Measurements from ENCODE around the gene ZNF766.
A peak's percentile ranks its signal among the peaks of the same experiment; 100 is the strongest.
"Not testable (repeated sequence)": the region's sequence is repeated elsewhere in the genome, so short reads cannot be mapped to it uniquely, and the experiment has no call there.

Gene ZNF766

DNA sequence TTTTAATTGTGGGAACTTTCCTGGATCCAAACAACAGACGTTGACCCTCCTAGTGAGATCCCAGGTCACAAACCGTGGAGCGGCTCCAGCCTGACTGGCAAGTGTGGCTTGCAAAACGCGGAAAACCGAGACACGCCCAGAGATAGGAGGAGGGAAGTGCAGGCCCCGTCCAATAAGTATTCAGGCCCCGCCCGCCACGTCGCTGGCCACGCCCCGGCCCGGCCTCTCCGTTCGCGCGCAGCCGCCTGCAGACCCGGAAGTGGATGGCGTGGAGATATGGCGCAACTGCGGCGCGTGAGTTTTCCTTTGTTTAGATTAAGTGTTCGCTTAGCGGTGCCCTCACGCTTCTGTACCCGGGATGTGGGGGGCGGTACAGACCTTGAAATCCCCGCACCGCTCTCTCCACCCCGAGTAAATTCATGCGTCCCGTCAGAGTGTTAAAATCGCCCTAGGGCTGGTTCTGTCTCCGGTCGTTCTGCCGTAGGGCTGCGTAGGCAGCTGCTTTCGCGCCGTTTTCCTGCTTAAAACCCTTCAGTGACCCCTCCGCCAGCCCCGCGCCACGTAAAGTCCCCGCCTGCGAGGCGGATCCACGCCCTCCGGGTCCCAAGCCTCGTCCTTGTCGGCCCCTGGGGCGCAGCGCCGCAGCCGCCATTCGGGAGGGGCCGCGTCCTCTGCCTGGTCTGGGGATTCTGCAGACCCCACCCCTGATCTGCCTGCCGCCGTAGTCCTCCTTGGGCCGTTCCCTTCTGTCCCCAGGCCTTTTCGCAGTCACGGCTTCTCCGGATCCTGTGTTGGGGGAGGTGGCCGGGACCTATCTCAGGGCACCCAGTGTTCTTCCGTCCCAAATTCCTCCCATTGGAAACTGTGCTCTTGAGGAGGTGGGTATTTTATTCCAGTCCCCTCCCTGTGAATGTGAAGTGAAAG is at the start of gene ZNF766:
ZNF766 (plus strand) TSS at position 250 of the 924 bp plus-strand sequence; CDS start at position 277, 27 bp downstream.
- DNase-seq: peak; percentile 96 to 99

DNA sequence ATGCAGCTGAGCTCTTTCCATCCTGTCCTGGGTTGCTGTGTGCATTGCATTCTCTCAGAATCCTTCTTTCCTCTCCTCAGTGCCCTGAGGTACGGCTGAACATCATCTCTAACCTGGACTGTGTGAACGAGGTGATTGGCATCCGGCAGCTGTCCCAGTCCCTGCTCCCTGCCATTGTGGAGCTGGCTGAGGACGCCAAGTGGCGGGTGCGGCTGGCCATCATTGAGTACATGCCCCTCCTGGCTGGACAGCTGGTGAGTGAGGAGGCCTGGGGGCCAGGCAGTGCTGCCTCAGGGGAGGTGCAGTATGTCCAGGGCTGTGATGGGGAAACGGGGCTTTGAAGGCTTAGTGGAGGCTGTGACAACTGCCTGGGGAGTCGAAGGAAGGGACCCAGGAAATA is 49.8 kb upstream of the ZNF766 start:
- DNase-seq: no peak

DNA sequence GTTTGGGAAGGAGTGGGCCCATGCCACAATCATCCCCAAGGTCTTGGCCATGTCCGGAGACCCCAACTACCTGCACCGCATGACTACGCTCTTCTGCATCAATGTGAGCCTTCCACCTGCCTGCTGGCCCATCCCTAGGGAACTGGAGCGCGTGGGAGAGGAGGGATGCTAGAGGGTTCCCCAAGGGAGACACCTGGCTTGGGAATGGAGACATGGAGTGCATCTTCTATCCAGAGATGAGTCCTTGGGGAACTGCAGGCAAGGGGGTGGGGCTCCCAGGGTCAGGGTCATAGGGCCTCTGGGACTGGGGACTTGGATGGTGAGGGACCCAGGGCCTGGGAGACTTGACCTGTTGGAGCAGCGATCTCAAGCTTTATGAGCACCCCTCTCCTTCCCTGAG is 48.4 kb upstream of the ZNF766 start:
- no peak for DNase-seq

DNA sequence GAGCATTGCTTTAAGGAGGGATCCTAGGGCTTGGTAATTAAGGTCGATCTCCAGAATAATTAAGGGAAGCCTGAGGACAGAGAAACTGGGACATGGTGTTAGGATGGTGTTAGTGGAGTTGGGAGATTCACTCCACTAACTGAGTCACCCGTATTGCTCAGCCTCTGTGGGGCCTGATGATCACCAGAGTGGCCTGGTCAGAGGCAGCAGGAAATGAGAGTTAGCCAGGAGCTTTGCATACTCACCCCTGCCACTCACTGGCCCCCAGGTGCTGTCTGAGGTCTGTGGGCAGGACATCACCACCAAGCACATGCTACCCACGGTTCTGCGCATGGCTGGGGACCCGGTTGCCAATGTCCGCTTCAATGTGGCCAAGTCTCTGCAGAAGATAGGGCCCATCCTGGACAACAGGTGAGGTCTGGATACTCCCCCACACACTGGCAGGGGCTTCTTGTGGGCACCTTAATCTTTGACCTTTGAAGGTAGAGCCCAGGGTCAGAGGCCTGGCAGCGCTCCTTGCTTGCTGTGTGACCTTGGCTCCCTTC is 47.5 kb upstream of the ZNF766 start:
- no peak for DNase-seq

DNA sequence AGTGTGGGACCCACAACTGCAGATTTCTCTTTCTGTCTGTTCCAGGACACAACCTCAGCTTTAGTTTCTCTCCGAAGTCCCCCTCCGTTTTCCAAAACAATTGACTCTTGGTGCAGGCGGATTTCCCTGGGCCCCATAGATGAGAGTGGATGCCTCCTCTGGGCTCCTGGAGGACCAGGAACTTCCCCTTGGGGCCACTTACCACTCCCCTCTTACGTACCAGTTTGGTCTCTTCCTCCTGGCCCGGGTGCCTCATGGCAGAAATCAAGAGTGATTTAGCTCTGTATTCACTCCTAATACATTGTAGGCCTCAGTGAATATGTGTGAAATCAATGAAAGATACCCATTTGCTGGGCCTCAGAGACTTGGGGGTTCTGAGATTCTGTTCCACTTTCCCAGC is 45.2 kb upstream of the ZNF766 start:
- no peak for DNase-seq

DNA sequence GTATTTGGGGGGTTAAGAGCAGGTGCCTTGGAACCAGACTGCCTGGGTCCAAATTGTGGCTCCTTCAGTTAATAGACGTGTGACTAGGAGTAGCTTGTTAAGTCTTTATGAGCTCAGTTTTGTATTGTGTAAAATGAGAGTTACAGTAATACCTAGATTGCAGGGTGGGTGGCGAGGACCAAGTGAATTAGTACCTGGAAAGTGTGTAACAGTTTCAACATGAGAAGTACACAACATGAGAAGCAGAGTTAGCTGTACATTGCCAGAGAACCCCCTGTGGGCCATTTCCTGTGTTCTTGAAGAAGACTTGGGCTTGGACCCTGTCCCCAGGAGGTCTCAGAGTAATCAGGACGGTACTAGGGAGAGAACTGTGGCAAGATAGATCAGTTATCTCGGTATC is 42.7 kb upstream of the ZNF766 start:
- no peak for DNase-seq

DNA sequence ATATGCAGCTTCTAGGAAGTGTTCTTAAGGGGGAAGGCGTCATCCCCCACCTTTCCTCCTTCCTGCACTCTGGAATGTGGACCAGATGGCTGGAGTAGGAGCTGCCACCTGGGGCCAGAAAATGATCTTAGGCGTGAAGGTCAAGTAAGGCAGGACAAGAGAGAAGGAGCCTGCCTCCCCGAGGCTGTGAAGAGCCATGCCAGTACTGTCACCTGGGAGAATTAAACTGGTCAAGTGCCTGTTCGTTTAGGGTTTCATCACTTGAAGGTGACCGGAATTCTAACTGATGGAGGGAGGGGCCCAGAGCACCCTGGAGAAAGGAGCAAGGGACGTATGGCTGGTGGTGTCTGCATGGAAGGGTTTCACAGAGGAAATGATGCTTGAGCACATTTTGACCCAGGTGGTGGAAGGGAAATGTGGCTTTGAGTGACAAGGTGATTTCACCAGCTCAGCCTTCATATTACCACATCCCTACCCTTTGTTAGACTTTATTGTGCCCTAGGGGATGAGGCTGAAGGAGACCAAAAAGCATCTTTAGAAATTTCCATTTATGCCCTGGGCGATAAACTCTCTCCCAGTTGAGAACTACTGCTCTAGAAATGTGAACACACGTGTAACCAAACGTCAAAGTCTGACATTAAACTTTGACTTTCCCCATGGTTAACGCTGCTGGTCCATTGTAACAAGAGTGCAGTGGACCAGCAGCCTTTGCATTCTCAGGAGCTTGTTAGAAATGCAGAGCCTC is 42.0 kb upstream of the ZNF766 start:
- DNase-seq: no peak

DNA sequence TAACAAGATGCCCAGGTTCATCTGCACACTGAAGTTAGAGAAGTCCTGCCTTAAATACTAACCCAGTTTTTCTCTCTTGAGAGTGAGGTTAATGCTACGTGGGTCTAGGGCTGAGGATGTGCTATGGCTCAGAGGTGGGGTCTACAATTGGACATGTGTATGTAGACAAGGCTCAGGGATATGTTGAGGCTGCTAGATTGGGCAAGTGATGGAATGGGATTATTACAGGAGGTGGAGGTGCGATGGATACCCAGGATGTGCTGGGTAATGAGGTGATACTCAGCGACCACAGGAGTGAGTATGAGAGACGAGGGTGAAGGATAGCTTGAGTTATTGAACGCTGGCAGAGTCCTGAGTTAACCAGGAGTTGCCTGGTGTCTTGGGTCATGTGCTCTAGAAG is 41.4 kb upstream of the ZNF766 start:
- DNase-seq: no peak

DNA sequence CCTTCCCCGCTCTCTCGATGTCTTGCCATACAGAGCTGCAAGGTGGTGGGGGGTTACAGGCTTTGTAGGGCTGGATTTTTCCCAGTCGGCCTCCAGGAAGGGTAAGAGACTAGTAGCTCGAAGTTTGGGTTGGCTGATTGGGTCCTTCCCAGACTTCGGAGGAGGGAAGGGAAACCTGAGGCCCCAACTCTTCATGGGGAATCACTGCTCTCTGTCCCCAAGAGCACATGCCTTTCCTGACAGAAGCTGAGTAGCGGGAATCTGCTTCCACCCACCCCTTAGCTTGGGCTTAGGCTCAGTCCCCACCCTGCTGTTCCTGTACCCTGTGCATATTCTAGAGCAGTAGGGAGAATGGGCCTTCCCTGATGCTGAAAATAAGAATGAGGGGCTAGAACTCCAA is 39.9 kb upstream of the ZNF766 start:
- no peak for DNase-seq

DNA sequence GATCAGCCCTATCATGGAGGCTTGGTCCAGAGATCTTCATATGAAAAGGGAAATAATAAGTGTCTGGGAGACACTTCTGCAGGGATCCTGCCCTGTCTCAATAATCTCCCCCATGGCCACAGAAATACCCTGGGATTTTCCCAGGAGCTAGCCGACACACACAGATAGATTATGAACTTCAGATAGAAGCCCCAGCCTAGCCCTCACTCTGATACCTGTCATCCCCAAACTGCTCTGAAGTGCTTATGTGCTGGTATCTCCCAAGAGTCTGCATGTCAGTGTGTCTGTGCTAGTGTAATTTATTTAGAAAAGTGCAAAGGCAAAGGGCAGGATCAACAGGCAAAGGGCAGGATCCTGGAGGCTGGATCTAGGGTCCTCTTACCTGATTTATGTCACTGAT is 38.7 kb upstream of the ZNF766 start:
- DNase-seq: no peak

DNA sequence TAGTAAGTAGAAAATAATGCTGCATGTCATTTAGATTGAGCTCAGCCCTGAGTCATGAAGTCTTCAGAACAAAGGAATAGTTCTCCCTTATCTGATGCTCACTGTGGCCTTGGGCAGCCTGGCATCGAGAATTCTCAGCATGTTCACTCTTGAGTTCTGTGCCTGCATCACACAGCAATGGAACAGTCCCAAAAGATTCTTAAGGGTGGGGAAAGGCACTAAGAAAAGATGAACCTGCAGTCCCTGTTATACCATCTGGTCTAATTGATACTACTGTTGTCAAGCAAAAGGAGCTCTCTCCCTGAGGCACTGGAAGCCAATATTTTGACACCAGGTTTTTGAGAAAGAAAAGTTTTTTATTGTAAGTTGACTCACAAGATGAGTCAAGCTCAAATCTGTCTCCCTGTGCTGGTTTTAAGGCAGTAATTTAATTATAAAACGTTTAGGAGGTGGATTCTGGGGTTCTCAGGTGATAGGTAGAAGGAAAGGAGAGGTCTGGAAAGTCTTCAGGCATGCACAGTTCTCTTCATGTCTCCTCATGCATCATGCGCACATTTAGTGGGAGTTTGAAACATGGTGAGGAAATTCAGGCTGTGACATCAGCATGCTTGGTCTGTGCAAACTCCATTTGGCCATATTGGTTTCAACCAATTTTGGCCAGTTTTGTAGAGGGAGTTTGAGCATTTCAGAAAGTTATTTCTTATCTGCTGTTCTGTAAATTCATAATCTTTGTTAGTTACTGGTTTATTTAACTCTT is 38.1 kb upstream of the ZNF766 start:
- no peak for DNase-seq

DNA sequence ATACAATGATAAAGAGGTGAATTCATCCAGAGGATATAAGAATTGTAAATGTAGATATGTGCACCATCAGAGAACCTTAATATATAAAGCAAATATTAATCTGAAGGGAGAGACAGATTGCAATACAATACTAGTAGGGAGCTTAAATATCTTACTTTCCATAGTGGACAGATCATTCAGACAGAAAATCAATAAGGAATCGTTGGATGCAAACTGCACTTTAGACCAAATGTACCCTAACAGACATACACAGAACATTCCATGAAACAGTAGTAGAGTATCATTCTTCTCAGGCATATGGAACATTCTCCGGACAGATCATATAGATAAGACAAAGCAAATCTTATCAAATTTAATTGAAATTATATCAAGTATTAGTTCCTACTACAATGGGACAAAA is 35.0 kb upstream of the ZNF766 start:
- no peak for DNase-seq

DNA sequence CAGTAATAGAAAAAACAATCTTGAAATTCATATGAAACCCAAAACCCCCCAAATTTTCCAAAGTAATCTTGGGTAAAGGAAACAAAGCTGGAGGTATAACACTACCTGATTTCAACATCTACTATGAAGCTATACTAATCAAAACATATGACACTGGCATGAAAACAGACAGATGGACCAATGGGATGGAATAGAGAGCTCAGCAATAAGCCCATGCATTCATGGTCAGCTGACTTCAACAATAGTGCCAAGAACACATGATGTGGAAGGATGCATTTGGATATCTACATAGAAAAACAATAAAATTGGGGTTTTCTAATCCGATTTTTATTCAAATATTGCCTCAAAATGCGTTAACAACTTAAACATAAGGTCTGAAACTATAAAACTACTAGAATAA is 32.2 kb upstream of the ZNF766 start:
- DNase-seq: peak in 1 of 2 experiments; percentile 17

DNA sequence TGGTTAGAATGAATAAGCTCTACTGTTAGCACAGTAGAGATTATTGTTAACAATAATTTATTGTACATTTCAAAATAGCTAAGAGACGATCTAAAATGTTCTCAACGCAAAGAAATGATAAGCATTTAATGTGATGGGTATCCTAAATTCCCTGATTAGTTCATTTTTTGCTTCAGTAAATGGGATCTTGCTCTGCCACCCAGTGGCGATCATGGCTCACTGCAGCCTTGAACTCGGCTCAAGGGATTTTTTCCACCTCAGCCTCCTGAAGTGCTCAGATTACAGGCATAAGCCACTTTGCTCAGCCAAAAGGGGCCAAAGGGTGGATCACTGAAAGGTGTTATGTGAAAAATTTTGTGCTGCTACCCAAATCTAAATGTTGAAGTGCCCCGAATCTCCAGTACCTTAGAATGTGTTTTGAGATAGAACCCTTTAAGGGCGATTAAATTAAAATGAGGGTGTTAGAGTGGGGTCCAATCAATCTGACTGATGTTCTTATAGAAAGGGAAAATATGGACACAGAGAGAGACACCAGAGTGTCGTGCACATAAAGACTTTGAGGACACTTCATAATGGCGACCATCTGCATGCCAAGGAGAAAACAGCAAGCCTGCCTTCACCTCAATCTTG is 31.5 kb upstream of the ZNF766 start:
- DNase-seq: peak; percentile 43 to 76

DNA sequence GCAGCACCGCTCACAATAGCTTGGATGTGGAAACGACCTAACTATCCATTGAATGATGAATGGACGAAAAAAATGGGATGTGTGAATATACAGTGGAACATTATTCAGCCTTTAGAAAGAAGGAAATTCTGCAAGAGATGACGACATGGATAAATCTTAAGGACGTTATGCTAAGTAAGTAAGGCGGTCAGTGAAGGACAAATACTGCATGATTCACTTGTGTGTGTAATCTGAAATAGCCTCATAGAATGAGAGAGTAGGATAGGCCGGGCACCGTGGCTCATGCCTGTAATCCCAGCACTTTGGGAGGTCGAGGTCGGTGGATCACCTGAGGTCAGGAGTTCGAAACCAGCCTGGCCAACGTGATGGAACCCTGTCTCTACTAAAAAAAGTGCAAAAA is 25.4 kb upstream of the ZNF766 start:
- DNase-seq: no peak

DNA sequence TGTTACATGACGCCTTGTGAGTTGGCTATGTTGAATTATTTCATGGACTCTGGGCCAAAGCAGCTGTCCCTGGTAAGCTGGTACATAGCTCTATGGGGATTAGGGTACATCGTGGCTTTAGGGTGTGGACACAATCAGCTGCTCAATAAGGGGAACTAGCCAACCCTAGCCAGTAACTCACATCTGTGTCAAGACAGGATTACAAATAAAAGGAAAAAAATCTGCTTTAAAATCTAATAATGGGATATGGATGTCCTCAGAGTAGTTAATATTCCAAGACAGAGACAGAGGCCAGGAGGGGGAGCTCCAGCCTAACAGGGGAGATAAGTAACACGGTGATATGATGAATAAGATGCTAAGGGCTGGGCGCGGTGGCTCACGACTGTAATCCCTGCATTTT is 21.1 kb upstream of the ZNF766 start:
- peak in 1 of 2 experiments; percentile 77 for DNase-seq

DNA sequence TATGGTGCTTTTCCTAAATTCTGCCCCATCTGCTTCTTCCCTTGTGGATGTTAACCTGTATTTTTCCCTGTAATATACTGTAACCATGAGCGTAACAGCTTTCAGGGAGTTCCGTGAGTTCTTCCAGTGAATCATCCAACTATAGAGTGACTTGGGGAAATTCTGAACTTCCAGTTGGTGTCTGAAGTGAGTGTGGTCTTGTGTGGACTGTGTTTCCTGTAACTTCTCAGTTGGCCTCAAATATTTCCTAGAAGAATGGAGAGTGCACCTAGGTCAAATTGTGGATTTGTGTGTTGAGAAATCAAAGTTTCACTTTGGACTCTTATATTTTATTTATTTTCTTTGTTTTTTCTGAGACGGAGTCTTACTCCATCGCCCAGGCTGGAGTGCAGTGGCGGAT is 11.0 kb upstream of the ZNF766 start:
- DNase-seq: no peak

DNA sequence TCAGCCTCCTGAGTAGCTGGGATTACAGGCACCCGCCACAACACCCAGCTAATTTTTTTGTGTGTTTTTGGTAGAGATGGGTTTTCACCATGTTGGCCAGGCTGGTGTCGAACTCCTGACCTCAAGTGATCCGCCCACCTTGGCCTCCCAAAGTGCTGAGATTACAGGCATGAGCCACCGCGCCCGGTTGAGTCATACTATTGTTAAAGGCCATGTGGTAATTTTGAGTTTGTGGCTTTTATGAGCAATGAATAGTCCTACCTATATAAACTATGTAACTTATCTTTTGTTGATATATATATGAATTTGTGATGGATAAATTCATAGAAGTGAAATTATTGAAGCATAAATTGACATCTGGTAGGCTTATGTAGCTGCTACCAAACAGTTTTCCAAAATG is 3.8 kb upstream of the ZNF766 start:
- DNase-seq: not testable (repeated sequence)

DNA sequence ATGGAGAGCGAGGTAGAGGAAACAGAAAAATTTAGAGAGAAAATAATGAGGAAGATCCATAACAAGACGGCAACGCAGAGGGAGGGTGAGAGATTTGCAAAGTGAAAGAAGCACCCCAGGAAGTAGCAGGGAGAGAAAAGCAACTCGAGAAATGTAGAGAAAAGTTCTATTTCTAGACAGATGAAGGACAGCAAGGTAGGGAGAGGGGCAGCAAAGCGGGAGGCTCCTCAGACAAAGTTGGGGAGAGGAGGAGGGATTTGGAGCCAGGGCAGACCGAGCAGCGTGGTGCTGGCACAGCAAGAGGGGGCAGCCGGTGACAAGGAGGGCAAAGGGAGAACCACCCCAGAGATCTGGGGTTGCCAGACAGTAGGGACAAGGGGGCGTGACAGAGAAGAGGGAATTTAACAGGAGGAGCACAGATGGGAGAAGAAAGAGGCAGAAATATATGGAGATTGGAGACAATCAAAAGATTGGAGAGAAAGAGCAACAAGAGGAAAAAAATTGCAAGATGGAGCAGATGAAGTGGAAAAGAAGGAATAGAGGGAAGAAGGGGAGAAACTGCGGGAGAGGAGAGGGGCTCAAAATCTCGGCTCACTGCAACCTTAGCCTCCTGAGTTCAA is 989 bp downstream of the ZNF766 start:
- peak in 1 of 2 experiments; percentile 52 for DNase-seq

DNA sequence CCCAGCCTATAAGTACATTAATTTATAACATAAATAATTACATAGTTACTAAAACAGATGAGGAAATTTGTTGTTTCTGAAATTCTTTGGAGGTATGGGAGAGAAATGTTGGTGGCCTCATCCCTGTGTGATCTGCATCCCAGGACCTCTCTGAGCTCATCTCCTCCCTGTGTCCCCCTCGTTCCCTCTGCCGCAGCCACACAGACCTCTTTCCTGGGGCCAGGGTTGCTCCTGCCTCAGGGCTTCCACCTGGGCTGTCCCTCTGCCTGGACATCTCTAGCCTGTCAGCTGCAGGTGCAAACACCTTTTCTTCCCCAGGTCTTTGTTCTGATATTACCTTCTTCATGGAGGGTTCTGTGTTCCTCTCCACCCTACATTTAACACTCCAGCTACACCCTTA is 3.9 kb downstream of the ZNF766 start:
- no peak for DNase-seq

DNA sequence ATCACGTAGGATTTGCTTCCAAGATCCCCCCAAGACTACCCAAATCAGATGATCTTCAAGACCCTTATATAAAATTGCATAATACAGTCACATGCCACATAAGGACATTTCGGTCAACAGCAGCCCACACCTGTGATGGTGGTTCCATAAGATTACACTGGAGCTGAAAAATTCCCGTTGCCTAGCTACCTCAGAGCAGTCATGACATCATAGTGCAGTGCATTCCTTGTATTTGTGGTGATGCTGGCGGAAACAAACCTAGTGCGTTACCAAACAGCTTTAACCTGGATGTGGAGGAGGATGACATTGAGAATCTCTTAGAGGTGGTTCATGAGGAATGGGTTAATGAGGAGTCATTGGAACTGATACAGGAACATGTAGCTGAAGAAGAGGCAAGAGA is 4.8 kb downstream of the ZNF766 start:
- no peak for DNase-seq

DNA sequence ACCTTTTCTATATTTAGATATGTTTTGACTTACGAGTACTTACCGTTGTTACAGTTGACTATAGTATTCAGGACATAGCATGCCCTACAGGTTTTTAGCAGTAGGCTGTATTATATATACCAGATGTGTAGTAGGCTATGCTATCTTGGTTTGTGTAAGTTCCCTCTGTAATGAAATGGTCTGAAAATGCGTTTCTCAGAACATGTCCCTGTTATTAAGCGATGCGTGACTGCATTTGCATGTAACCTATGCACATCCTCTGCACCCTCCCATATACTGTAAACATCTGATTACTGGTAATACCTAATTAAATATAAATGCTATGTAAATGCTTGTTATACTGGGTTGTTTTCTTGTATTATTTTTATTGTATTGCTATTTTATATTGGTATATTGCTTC is 6.6 kb downstream of the ZNF766 start:
- peak in 1 of 2 experiments; percentile 25 for DNase-seq
